ENCODE data around the gene BRD8.

GRCh38 chr5:138091685-138092084 lies 86.7 kb downstream of the BRD8 start:
- TF ChIP-seq POLR2AphosphoS5 (IDR thresholded peaks at IDR 0.05; ENCODE audit: low read depth, low read length) (no peak), POLR2A (IDR thresholded peaks at IDR 0.05; ENCODE audit: low read depth, low read length) (no peak), SPI1 (IDR thresholded peaks at IDR 0.05; ENCODE audit: low read depth, low read length) (no peak), TAF1 (IDR thresholded peaks at IDR 0.05; ENCODE audit: low read depth, low read length) (no peak), PAX5 (IDR thresholded peaks at IDR 0.05; ENCODE audit: insufficient read depth, low read length, severe bottlenecking) (no peak), POU2F2 (IDR thresholded peaks at IDR 0.05; ENCODE audit: low read depth, low read length) (no peak)

Measured in GM12891 (cell line).